ENCODE results near the gene DUSP22.

DUSP22 gene

GRCh38 chr6:297571-298232 is 5.4 kb downstream of the DUSP22 start:
- DNase-seq: no peak

DNA sequence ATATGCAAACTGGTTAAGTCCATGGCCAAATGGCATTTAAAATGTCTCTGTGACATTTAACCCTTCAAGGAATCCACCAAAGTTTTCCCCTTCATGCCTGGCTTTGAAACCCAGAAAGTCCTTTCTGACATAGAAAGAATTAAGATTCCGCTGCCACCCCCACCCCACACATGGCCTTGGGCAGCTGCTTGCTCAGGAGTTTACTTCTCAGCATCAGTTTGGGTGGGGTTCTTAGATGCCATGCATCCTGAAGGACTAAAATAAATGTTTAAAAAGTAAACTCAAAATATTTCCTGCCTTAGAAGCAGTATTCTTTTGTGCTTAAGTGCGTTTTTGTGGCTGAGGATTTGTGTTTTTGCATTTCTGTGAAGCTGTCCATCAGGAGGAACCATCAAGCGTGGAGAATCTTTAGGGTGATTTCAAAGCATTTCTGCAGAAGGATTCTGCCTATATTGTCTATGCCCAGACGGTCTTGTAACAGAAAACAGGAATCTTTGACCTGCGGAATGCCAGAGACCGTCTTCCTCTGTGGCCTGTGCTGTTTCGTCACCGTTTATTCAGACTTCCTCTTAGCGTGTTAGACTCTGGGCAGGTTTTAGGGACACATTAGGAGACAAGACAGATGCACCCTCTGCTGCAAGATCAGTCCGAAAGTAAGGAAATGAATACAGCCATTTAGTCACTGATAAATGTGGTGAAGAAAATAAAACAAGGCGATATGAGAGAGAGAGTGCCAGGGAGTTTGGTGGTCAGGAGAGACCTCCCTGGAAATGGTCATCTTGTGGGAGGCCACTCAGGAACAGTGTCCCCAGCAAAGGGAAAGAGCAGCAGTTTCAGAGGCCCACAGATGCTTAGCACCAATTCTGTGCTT is 6.2 kb downstream of the DUSP22 start:
- DNase-seq: no peak

DNA sequence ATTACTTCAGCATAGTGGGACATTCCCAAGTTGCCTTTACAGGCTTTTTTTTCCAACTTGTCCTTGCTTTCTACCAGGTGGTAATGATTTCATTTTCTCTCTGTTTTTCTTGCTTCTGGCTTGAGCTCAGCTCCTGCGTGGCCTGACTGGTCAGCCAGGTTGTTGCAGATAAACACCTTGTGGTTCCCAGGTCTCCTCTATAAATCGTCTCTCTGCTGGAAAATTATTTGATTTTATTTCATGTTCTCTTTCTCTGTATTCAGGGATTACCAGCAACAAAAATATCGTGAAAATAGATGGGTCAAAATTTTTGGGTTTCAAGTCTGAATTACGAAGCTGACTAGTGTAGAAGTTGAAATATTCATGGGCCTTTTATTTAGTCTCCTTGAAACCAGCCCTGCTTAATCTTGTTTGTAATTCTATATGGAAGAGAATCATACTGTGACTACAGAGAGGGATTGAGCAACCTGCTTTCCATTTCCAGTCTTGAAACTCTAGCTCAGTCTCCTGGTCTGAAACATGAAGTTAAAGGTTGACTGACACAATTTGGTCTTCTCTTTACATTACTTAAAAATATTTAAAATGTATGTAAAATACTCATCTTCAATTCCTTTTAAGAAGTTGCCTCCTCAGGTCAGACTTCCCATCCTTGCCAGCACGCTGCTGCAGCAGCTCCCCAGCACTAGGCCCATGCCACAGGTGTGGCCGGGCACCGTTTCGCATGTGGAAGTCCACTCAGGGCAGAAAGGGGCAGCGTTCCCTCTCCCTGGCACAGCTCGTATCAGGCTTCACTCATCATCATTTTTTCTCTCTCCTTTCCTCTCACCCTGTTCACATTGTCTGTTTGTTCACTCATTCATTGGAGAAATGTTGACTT is 7.1 kb downstream of the DUSP22 start:
- DNase-seq: no peak

DNA sequence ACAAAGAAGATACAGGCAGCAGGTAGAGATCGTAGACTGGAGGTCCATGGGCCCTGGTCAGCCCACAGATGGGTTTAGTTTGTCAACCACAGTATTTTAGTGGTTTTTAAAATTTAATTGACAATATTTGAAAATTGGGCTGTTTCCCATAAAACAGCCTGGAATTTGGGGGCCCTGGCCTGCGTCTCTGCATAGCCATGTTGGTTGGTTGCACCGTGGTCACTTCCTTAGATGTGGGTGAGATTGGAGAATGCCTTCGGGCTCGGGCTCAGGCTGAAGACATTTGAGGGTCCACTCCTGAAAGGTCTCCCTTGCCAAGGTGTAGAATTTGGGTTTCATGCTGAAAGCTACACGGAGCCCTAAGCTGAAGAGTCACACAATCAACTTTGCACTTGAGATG is 7.7 kb downstream of the DUSP22 start:
- no peak for DNase-seq

- no peak for DNase-seq
Measured at GRCh38 chr6:300494-301198, 8.4 kb downstream of the DUSP22 start.

DNA sequence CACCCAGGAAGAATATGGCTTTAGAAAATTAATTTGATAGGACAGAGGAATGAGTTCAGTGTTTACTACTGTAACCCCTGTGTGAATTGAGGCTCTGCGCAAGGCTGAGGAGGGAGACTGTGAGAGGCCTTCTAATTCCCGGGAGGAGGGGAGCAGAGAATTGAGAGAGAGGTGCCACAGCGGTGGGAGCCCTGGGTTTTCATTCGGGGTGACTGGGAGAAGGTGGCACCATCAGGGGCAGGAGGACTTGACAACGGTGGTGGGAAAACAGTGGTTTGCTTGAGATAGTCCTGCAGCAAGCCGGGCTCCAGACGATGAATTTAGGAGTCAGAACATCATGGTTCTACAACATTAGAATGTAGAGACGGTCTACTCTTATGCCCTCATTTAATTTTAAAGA is 9.2 kb downstream of the DUSP22 start:
- no peak for DNase-seq

- DNase-seq: no peak
Measured at GRCh38 chr6:301929-302705, 9.8 kb downstream of the DUSP22 start.

DNA sequence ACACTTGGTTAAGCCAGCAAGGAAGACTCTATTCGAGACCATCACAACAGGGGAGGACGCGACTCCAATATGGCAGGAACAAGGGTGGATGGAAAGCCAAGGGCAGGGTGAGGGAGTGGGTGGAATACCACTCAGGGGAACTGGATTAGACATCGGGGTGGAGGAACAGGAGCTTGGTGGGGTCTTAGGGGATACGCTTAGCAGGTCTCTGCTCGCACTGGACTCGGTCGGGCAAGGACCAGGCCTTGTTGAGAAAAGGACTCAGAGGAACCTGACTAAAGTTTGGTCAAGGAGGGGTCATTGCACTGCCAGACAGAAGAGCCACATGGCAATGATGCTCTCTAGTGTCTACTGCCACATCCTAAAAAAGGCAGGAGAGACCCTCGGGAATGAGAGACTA is 10.5 kb downstream of the DUSP22 start:
- DNase-seq: no peak

DNA sequence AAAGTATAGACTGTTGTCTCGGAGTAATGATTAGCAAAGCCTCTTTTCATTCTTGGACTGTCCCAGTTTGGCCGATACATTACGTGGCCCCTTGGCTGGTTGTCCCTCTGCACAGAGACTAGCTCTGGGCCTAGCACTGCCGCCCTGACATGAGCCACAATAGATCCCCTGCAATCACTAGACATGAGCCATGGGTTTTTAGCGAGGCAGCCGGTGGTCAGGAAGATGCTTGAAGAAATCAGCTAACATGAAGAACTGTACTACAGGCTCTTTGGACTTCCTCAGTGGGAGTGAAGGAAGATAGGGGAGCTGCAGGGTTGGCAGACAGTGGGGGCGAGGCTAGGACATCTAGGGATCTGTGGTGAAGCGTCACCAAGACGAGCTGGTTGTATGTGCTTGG is 11.0 kb downstream of the DUSP22 start:
- no peak for DNase-seq

DNA sequence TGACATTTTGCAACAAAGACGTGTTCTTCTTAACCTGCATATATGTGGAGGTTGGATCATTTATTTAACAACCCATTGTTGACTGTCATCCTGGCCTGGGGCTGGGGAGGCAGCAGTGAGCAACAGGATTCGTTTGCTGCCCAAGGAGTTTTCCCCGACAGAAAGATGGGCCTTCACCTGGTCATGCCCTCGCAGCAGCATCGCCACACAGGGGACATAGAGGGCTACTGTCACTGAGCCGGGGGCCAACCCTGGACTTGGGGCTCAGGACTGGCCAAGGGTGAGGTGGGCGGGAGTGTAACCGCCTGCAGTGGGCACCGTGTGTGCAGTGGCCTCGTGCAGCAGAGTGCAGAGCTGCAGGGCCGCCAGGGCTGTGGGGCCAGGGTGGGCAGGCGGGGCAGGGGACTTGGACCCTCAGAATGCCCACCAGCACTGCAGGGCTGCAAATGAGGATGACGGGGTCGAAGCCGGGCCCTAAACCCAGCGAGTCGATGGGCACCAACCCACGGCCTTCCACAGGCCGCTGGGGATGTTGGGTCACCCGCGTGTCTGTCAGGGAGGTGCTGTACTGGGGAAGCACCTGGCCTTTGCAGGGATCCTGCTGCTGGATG is 11.8 kb downstream of the DUSP22 start:
- no peak for DNase-seq

- no peak for DNase-seq
Measured at GRCh38 chr6:304833-305370, 12.6 kb downstream of the DUSP22 start.

GRCh38 chr6:305371-306206 is 13.3 kb downstream of the DUSP22 start:
- no peak for DNase-seq

GRCh38 chr6:306641-307061 is 14.4 kb downstream of the DUSP22 start:
- DNase-seq: no peak

DNA sequence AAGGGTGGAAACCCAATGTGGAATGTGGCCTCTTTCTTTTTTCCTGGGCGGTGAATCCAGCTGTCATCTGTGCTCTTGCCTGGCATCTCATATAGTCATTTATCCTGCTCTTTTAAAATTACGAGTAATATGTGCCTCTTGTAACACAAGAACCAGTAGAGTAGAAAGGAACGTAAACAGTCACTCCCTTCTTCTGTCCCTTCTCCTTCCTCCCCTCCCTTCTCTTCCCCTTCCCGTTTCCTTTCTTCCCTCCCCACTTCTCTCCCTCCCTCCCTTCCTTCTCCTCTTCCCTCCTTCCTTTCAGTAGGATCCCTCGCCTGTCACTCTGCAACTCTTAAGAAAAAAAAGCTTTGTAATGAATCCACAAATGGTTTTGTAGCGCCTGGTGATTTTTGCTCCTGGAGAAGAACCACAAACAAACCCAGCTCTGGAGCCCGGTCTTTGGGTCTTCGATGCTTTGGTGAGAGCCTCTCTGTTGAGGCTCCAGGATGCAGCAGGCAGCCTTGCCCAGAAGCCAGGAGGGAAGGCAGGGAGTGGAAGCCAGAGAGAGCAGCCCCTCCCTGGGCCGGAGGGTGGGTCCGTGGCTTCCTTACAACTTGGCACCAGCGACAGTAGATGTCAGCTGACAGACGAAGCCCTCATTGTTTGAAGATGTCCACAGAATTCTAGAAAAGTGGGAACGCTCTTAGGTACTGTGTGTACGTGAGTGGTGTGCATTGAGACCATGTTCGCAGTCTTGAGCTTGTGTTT is 15.0 kb downstream of the DUSP22 start:
- DNase-seq: no peak

DNA sequence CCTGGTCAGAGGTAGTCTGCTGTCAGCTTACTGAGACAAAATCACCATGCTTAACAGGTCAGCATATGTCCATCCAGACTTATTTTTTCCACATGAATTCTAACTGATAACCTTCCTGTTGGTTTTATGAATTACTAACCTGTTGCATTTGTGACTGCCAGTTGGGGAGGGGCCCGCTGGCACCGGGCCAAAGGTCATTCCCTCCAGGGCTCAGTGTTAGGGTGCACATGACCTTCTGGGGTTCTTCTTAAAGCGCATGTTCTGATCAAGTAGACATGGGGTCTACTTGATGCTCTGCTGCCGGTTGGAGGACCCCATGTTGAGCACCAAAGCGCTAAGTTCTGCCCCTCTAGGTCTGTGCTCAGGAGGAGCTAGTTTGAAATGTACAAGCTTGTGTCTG is 15.6 kb downstream of the DUSP22 start:
- no peak for DNase-seq

GRCh38 chr6:308307-308706 is 16.0 kb downstream of the DUSP22 start:
- no peak for DNase-seq

DNA sequence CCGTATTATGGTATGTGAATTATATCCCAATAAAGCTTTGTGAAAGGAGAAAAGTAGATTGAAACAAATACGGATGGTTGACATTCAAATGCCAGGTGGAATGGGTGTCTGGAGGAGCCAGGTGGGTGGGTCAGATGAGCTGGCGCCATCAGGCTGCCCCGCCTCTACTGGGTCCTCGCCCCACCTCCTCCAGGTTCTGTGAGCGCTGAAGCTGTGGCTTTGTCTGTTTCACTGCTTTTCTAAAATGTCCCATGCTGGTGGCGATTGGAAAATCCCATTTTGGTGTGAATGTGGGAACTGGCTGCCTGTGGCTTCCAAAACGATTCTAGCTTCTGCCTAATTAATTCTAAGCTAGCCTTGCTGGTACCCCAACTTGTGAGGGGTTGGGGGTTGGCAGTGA is 16.5 kb downstream of the DUSP22 start:
- DNase-seq: no peak

DNA sequence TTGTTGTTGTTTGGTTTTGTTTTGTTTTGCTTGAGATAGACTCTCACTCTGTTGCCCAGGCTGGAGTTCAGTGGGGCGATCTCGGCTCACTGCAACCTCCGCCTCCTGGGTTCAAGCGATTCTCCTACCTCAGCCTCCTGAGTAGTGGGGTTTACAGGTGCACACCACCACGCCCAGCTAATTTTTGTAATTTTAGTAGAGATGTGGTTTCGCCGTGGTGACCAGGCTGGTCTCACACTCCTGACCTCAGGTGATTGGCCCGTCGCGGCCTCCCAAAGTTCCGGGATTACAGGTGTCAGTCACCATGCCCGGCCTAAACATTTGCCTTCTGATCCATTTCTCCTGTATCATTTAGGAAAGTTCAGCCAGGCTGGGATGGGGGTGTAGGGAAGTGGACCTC is 17.7 kb downstream of the DUSP22 start:
- DNase-seq: no peak

DNA sequence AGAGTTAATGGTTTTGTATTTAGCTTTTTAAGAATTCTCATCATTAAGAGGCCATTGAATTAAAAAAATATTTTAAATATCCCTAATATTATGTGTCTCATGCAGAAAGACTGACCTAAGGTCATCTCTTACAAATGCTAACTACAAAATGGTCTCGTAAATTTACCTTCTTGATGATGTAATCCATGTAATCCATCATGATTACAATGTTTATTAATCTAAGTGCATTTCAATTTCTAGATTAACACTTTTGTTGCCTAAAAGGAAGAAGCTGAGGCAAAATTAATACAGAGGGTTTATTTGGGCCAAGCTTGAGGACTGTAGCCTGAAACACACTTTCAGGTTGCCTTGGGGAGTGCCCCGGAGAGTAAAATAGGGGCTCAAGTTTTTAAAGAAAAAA is 18.4 kb downstream of the DUSP22 start:
- no peak for DNase-seq
